RKO (cell line): ENCODE measurements around the gene OSBP2.

Experiments used
- DNase-seq: peaks from one replicate; pipeline ENCODE4 v3.0.0-alpha.2; 2016; ENCODE audit warnings: low spot score

OSBP2 gene

DNA sequence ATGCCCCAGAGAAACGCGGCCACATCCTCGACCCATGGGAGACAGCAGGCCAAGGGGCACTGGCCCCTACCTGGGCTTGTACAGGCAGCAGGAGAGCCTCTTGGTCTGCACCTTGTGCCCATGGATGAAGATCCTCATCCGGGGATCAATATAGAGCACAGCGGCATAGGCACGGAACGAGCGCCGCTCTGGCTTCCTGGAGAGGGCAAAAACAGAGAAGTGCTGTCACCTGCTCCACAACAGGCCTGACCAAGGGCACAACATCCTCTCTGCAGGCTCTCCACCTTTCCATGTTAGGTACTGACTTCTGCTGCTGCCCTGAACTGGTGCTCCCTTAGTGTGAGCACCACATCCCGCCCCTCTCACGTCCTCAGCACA is 246.7 kb downstream of the OSBP2 start:
- no peak for DNase-seq

DNA sequence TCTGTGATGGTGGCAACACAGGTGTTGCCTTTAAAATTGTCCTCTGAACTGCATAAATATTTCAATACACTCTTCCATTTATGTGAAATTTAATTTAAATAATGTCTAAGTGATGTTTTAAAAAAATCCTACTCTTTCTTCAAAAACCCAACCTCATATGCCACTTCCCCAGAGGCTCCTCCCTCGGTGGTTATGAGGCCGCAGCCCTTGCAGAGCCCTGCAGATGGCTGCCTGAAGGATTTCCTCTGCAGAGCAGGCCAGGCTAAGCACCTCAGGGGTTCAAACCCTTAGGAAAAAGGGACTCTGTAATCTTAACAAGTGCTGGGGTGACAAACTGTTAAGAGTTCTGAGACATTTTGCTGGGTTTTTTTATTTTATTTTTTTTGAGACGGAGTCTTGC is 248.7 kb downstream of the OSBP2 start:
- DNase-seq, result no peak

DNA sequence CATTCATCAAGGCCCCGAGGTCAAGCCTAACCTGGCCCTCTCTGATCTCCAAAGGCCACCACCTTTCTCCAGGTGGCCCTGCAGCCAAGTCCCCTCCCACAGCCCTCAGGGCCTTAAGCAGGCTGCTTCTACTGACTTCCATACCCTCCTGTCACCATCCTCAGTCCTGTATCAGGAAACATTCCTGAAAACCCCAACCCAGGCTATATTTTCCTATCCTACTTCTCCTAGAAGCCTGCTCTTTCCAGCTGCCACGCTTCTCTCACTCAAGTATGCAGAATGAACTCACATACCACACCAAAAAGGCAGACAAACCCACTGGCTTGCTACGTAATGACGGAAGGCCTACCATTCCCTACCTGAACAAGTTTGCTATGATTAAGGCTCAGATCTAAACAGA is 250.3 kb downstream of the OSBP2 start:
- DNase-seq, result no peak

DNA sequence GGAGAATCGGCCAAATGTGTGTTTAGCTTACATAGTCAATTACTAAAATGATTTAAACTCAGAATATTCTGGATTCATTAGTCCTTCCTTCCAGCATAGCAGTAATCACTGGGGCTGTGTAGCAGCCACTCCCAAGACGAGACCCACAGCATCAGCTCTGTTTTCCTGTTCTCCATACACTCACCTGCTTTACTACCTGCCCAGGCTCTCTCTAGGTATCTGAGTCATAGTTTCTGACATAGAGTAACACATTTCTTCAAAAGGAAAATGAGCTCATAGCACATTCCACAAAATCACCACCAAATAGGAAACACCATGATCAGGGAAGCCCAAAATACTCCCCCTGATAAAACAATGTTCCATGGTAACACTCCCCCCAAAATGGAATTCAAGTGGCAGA is 251.0 kb downstream of the OSBP2 start:
- DNase-seq, result no peak

DNA sequence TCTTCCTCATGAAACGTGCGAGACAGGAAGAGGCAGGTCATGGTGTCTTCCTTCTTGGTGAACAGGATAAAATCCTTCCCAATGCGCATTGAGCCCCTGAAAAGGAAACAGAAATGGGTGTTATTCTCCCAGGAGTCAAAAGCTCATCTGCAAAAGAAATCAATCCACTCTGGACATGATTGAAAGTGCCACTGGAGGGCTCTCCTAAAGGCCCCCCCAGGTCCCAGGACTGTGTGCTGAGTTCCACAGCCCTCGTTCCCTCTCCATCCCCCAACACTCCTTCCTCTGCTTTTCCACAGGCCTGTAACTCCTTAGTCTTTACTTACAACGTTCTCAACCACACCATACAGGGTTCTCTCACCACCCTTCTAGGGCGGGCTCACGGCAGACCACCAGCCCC is 251.7 kb downstream of the OSBP2 start:
- DNase-seq, result no peak

DNA sequence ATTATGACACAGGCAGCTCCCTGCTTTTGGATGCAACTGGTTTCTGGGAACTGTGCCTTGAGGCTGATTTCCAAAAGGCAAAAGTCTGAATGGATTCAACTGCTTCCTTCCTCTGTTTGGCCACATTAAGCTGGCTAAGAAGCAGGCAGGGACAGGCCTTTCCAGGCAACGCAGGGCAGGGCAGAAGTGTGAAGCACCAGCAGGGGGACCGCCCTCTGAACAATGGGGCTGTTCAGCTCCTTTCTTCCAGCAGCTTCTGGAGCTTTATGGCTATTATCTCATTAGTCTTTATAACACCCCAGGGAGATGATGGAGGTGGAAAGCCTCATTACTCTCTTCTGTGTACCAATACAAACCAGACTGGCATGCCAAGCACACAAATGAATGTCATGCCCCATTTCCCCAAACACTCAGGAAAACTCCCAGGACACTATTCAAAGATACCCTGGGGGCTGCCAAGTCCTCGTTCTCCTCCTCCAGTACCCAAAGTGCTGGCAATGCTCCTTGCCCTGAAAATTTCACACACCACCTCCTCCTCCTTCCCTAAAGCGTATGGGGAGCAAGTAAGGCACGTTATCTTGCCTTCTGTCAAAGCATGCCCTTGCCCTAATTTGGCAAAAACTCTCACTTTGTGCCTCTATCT is 252.6 kb downstream of the OSBP2 start:
- no peak for DNase-seq

DNA sequence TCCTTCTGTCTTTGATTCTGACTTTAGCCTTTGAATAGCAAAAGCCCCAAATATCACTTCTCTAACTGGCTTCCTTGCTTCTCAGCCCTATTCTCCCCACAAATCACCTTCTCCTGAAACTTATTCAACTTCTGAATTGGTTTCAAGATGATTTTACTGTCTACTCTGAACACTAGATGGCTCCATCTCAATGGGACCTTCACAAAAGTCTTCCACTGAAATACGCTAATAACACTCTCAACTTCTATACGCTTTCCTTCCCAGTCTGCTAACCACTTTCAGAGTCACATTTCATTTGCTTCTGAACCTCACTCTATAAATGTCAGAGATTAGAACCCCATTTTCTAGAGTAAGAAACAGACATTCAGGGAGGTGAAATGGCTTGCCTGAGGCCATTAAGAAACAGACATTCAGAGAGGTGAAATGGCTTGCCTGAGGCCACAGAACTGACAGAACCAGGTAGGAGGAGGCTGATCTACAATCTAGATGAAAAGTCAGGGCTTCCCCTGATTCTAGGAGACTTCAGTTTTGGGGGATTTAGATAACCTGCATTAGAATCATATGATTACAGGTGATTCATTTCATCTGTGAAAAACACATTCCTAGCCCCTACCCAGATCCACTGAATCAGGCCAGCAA is 253.3 kb downstream of the OSBP2 start:
- DNase-seq, result peak; percentile 59

DNA sequence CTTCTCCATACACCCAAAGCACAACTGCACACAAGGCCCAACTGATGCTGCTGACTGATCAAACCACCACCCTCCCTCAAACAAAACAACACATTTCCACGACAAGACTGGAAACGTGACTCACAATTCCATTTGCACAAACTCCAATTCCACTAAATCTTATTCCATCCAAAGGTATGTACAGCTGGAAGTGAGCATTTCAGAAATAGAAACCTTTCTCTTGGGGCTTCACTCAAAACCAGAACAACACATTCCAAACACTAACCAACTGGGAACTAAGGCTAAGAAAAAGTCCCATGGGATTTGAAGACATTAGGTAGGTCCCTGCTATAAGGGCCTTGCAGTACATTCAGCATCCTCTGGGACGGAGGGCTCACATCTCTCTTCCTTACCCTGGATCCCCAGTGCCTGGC is 254.3 kb downstream of the OSBP2 start:
- DNase-seq, result no peak

DNA sequence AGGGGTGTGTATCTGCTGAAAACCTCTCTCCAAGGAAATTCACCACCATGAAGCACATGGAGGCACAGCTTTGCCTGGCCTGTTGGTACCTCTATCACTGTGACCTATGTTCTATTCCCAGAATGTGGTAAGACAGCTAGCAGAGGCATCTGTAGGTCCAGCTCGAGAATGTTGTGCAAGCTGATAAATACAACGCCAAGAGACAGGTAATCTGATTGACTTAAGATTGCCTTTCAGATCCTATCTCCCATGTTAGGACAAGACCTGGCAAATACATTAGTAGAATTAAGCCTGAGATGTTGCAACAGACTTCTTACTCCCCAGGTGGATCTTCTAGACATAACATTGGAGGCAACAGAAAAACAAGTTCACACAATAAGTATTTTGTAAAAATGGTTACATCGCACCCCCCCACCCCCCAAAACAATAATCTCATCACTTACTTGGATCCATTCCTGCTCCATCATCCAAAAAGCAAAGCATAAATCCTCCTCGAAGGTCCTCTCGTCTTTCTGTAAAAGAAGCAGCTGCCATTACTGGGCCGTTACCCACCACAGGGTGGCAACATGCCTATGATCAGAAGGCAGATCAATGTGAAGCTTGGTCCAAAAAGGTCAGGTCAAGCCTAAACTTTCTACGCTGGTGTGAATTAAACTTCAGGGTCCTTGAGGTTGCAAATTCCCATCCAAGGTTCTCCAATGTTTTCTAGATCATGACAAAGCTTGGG is 255.4 kb downstream of the OSBP2 start:
- DNase-seq, result no peak

DNA sequence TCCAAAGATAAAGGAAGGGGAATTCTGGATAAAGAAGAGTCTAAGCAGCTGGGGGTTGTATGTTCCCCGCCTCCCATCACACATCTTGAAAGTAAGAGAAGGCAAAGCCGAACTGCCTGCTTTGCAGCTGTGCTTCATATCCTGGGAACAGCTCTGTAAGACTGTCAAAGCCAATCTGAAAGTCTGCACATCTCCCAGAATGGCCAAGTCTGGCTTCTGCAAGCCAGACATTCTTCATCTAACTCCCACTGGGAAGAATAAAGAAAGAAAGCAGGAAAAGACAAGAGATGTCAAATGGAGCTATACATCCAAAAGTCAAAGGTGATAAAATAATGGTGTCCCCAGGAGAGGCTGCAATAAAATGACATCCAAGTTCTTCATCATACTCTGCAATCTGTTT is 258.5 kb downstream of the OSBP2 start:
- DNase-seq, result no peak

DNA sequence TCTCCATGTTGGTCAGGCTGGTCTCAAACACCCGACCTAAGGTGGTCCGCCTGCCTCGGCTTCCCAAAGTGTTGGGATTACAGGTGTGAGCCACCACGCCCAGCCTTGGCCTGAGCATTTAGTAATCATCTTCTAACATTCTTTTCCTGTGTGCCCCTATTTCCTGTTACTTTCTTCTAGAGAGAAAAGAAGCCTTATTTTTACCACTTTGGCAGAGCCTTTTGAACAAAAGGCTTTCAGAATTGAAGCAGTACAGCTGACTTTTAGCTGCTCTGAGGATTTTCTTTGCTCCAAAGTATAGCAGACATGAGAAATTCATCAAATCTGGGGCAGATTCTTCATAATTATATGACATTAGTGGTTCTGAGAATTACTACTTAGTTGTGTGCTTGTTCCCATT is 260.5 kb downstream of the OSBP2 start:
- no peak for DNase-seq
